Activated naive CD4-positive, alpha-beta T cell treated with anti-CD3 and anti-CD28 coated beads, Interleukin-2, amount 50 U/mL, for 24 hours (primary cell): ENCODE data around the gene ALPK3.

Experiments
- H3K27ac Mint-ChIP-seq: one replicate; pipeline ENCODE4 v1.8.0; 2021; ENCODE audit warnings: mild to moderate bottlenecking, mixed read lengths
- H3K27me3 Mint-ChIP-seq: one replicate; pipeline ENCODE4 v1.8.0; 2021; ENCODE audit warnings: mixed read lengths
- H3K36me3 Mint-ChIP-seq: one replicate; pipeline ENCODE4 v1.8.0; 2021; ENCODE audit warnings: mixed read lengths
- H3K4me1 Mint-ChIP-seq: one replicate; pipeline ENCODE4 v1.8.0; 2021; ENCODE audit warnings: mixed read lengths
- H3K4me3 Mint-ChIP-seq: one replicate; pipeline ENCODE4 v1.8.0; 2021; ENCODE audit warnings: mild to moderate bottlenecking, mixed read lengths
- H3K9me3 Mint-ChIP-seq: one replicate; pipeline ENCODE4 v1.8.0; 2021; ENCODE audit warnings: mixed read lengths

Gene ALPK3

GRCh38 chr15:84899750-84900149 lies 82.6 kb downstream of the ALPK3 start:
- H3K9me3 Mint-ChIP-seq = peaks cover 13% of the 10 kb centered on the region
- peaks cover 5% of the 10 kb centered on the region for H3K27me3 Mint-ChIP-seq
- H3K36me3 Mint-ChIP-seq = no peaks in the 10 kb centered on the region
- no peak overlapping the region for H3K4me3 Mint-ChIP-seq
- no peaks in the 10 kb centered on the region for H3K4me1 Mint-ChIP-seq
- no peak overlapping the region for H3K27ac Mint-ChIP-seq

- peaks cover 13% of the 10 kb centered on the region for H3K9me3 Mint-ChIP-seq
- H3K27me3 Mint-ChIP-seq = peaks cover 3% of the 10 kb centered on the region
- no peaks in the 10 kb centered on the region for H3K36me3 Mint-ChIP-seq
- H3K4me3 Mint-ChIP-seq = no peak overlapping the region
- no peak overlapping the region for H3K27ac Mint-ChIP-seq
- no peaks in the 10 kb centered on the region for H3K4me1 Mint-ChIP-seq
Measured at GRCh38 chr15:84901540-84901939, 84.4 kb downstream of the ALPK3 start.

- Mint-ChIP-seq H3K4me1 (no peaks in the 10 kb centered on the region), H3K4me3 (no peak overlapping the region), H3K36me3 (no peaks in the 10 kb centered on the region), H3K9me3 (peaks cover 10% of the 10 kb centered on the region), H3K27me3 (peaks cover 1% of the 10 kb centered on the region), H3K27ac (no peak overlapping the region)
Measured at GRCh38 chr15:84903751-84904150, 86.6 kb downstream of the ALPK3 start.

GRCh38 chr15:84904419-84904818 lies 87.3 kb downstream of the ALPK3 start:
- peaks cover 3% of the 10 kb centered on the region for H3K9me3 Mint-ChIP-seq
- H3K4me3 Mint-ChIP-seq = no peak overlapping the region
- no peaks in the 10 kb centered on the region for H3K27me3 Mint-ChIP-seq
- H3K36me3 Mint-ChIP-seq = no peaks in the 10 kb centered on the region
- H3K4me1 Mint-ChIP-seq = no peaks in the 10 kb centered on the region
- no peak overlapping the region for H3K27ac Mint-ChIP-seq

- H3K36me3 Mint-ChIP-seq = no peaks in the 10 kb centered on the region
- no peaks in the 10 kb centered on the region for H3K4me1 Mint-ChIP-seq
- H3K9me3 Mint-ChIP-seq = no peaks in the 10 kb centered on the region
- no peak overlapping the region for H3K4me3 Mint-ChIP-seq
- no peak overlapping the region for H3K27ac Mint-ChIP-seq
- no peaks in the 10 kb centered on the region for H3K27me3 Mint-ChIP-seq
Measured at GRCh38 chr15:84905016-84905916, 88.1 kb downstream of the ALPK3 start.

- no peaks in the 10 kb centered on the region for H3K9me3 Mint-ChIP-seq
- no peak overlapping the region for H3K27ac Mint-ChIP-seq
- no peaks in the 10 kb centered on the region for H3K27me3 Mint-ChIP-seq
- no peaks in the 10 kb centered on the region for H3K4me1 Mint-ChIP-seq
- no peak overlapping the region for H3K4me3 Mint-ChIP-seq
- H3K36me3 Mint-ChIP-seq = no peaks in the 10 kb centered on the region
Measured at GRCh38 chr15:84907731-84908130, 90.6 kb downstream of the ALPK3 start.

GRCh38 chr15:84908564-84908963 lies 91.4 kb downstream of the ALPK3 start:
- H3K4me3 Mint-ChIP-seq = no peak overlapping the region
- H3K9me3 Mint-ChIP-seq = no peaks in the 10 kb centered on the region
- H3K27me3 Mint-ChIP-seq = no peaks in the 10 kb centered on the region
- H3K27ac Mint-ChIP-seq = no peak overlapping the region
- H3K4me1 Mint-ChIP-seq = no peaks in the 10 kb centered on the region
- no peaks in the 10 kb centered on the region for H3K36me3 Mint-ChIP-seq

- Mint-ChIP-seq H3K4me1 (no peaks in the 10 kb centered on the region), H3K27ac (no peak overlapping the region), H3K27me3 (no peaks in the 10 kb centered on the region), H3K4me3 (no peak overlapping the region), H3K36me3 (no peaks in the 10 kb centered on the region), H3K9me3 (no peaks in the 10 kb centered on the region)
Measured at GRCh38 chr15:84909029-84909428, 91.9 kb downstream of the ALPK3 start.

- Mint-ChIP-seq H3K4me1 (no peaks in the 10 kb centered on the region), H3K36me3 (no peaks in the 10 kb centered on the region), H3K9me3 (no peaks in the 10 kb centered on the region), H3K4me3 (no peak overlapping the region), H3K27ac (no peak overlapping the region), H3K27me3 (no peaks in the 10 kb centered on the region)
Measured at GRCh38 chr15:84909782-84910181, 92.6 kb downstream of the ALPK3 start.

GRCh38 chr15:84910928-84911623 lies 93.9 kb downstream of the ALPK3 start:
- no peaks in the 10 kb centered on the region for H3K4me1 Mint-ChIP-seq
- no peaks in the 10 kb centered on the region for H3K27me3 Mint-ChIP-seq
- no peaks in the 10 kb centered on the region for H3K36me3 Mint-ChIP-seq
- H3K4me3 Mint-ChIP-seq = no peak overlapping the region
- no peaks in the 10 kb centered on the region for H3K9me3 Mint-ChIP-seq
- no peak overlapping the region for H3K27ac Mint-ChIP-seq

- Mint-ChIP-seq H3K4me3 (no peak overlapping the region), H3K27me3 (no peaks in the 10 kb centered on the region), H3K4me1 (no peaks in the 10 kb centered on the region), H3K9me3 (no peaks in the 10 kb centered on the region), H3K27ac (no peak overlapping the region), H3K36me3 (no peaks in the 10 kb centered on the region)
Measured at GRCh38 chr15:84911879-84912660, 94.9 kb downstream of the ALPK3 start.

GRCh38 chr15:84913360-84913723 lies 96.2 kb downstream of the ALPK3 start:
- no peak overlapping the region for H3K27ac Mint-ChIP-seq
- no peak overlapping the region for H3K4me3 Mint-ChIP-seq
- no peaks in the 10 kb centered on the region for H3K4me1 Mint-ChIP-seq
- no peaks in the 10 kb centered on the region for H3K9me3 Mint-ChIP-seq
- H3K27me3 Mint-ChIP-seq = no peaks in the 10 kb centered on the region
- no peaks in the 10 kb centered on the region for H3K36me3 Mint-ChIP-seq

- Mint-ChIP-seq H3K4me3 (no peak overlapping the region), H3K27me3 (no peaks in the 10 kb centered on the region), H3K36me3 (no peaks in the 10 kb centered on the region), H3K27ac (no peak overlapping the region), H3K9me3 (no peaks in the 10 kb centered on the region), H3K4me1 (no peaks in the 10 kb centered on the region)
Measured at GRCh38 chr15:84914351-84914750, 97.2 kb downstream of the ALPK3 start.

- Mint-ChIP-seq H3K9me3 (no peaks in the 10 kb centered on the region), H3K36me3 (no peaks in the 10 kb centered on the region), H3K4me3 (no peak overlapping the region), H3K4me1 (no peaks in the 10 kb centered on the region), H3K27ac (no peak overlapping the region), H3K27me3 (no peaks in the 10 kb centered on the region)
Measured at GRCh38 chr15:84914909-84915605, 97.9 kb downstream of the ALPK3 start.

GRCh38 chr15:84915606-84915958 lies 98.4 kb downstream of the ALPK3 start:
- no peaks in the 10 kb centered on the region for H3K27me3 Mint-ChIP-seq

More at GRCh38 chr15:84915606-84915958, 98.4 kb downstream of the ALPK3 start:
- no peaks in the 10 kb centered on the region for H3K36me3 Mint-ChIP-seq
- H3K4me3 Mint-ChIP-seq = no peak overlapping the region
- H3K4me1 Mint-ChIP-seq = no peaks in the 10 kb centered on the region
- no peak overlapping the region for H3K27ac Mint-ChIP-seq
- H3K9me3 Mint-ChIP-seq = no peaks in the 10 kb centered on the region
